ENCODE results near the gene KCTD19.

The KCTD19 gene

GRCh38 chr16:67241008-67241900, 85.3 kb downstream of the KCTD19 start:
- no peak for DNase-seq

DNA sequence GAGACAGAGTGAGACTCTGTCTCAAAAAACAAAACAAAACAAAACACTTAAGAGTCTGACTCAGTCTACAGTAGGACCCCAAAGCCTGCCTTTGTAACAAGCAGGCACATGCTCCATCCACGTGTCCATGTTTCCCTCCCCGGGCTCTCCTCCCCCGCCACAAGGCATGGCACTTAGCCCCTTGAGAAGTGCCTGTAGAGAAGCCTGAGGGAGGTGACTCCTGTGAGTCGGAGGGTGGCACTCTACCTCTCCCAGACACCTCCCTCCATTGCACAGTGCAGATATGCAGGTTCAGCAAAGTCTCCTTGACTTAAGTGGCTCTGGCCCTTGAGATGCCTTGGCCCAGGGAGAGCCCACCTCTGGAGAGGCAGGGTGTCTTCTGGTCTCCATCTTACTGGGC, 86.0 kb downstream of the KCTD19 start:
- DNase-seq: no peak
